SK-N-SH (cell line): ENCODE results near the gene GNG12. TPM values are rescaled to one million over a fixed set of nuclear protein-coding genes. Genes with fewer than 3 reads are reported as not detected.

Experiments used
- CTCF ChIA-PET: fragments of 300-600, 350-600 bp; formaldehyde crosslinking; extraction: SDS; loops from one replicate; lab custom pipeline; 2021; lab: Yijun Ruan, JAX
- POLR2A ChIA-PET: fragments of 350-600 bp; sonication (Branson Sonifier 250); formaldehyde crosslinking; extraction: SDS; loops from one replicate; lab custom pipeline; 2020; ENCODE audit warnings: antibody characterized with exemption, inconsistent platforms; lab: Yijun Ruan, JAX
- DNase-seq: peaks from one replicate; pipeline ENCODE4 v3.0.0; 2012
- H2AFZ ChIP-seq: fragments of 200-600 bp; sonication (generic); 2 replicates; pipeline ENCODE4 v1.8.1; 2016; ENCODE audit warnings: antibody characterized with exemption, mild to moderate bottlenecking, low read depth
- H3F3A ChIP-seq: fragments of 200-600 bp; sonication (generic); replicated peaks from 2 replicates; pipeline ENCODE3; 2016; ENCODE audit warnings: antibody characterized with exemption, mild to moderate bottlenecking; ENCODE audit not compliant: insufficient read depth
- H3K27ac ChIP-seq, 2 experiments: fragments of 200-500 bp in 1 of 2; fragments of 200-600 bp in 1 of 2; sonication (Bioruptor generic) in 1 of 2; sonication (generic), shearing (Covaris generic) in 1 of 2; 2 replicates each; pipeline versions ENCODE4 v1.5.1 to v1.6.1; 2014 to 2016; ENCODE audit warnings: low read depth in 2 of 2, inconsistent platforms in 1 of 2, low read length in 1 of 2, mild to moderate bottlenecking in 1 of 2, mixed read lengths in 1 of 2
- H3K27me3 ChIP-seq: fragments of 200-600 bp; sonication (generic), shearing (Covaris generic); 2 replicates; pipeline ENCODE4 v1.6.1; 2016; ENCODE audit warnings: mixed run types; ENCODE audit not compliant: insufficient read depth
- H3K36me3 ChIP-seq, 2 experiments: fragments of 200-500 bp in 1 of 2; fragments of 200-600 bp in 1 of 2; sonication (Bioruptor generic) in 1 of 2; sonication (generic) in 1 of 2; replicated peaks in 1 of 2; 2 replicates each; pipeline versions ENCODE3 to v1.5.1; 2014 to 2016; ENCODE audit warnings: low read length in 1 of 2, mild to moderate bottlenecking in 1 of 2; ENCODE audit not compliant: insufficient read depth in 2 of 2, control insufficient read depth in 1 of 2
- H3K4me1 ChIP-seq, 2 experiments: fragments of 200-500 bp in 1 of 2; fragments of 200-600 bp in 1 of 2; sonication (Bioruptor generic) in 1 of 2; sonication (generic), shearing (Covaris generic) in 1 of 2; 2 replicates each; pipeline versions ENCODE4 v1.5.1 to v1.6.1; 2014 to 2016; ENCODE audit warnings: low read depth in 1 of 2, low read length in 1 of 2, mixed run types in 1 of 2; ENCODE audit not compliant: insufficient read depth in 2 of 2, control insufficient read depth in 1 of 2
- H3K4me2 ChIP-seq: fragments of 200-600 bp; sonication (generic), shearing (Covaris generic); 2 replicates; pipeline ENCODE4 v1.6.1; 2017; ENCODE audit warnings: mixed run types
- H3K4me3 ChIP-seq, 2 experiments: fragments of 200-500 bp in 1 of 2; fragments of 200-600 bp in 1 of 2; sonication (Bioruptor generic) in 1 of 2; sonication (generic), shearing (Covaris generic) in 1 of 2; 2 replicates each; pipeline versions ENCODE4 v1.5.1 to v1.8.1; 2014 to 2016; ENCODE audit warnings: low read depth in 2 of 2, inconsistent platforms in 1 of 2, low read length in 1 of 2, mild to moderate bottlenecking in 1 of 2, mixed read lengths in 1 of 2, moderate library complexity in 1 of 2
- H3K79me2 ChIP-seq: fragments of 200-600 bp; sonication (generic); 2 replicates; pipeline ENCODE4 v1.8.1; 2017; ENCODE audit warnings: mild to moderate bottlenecking; ENCODE audit not compliant: insufficient read depth
- H3K9ac ChIP-seq: fragments of 200-600 bp; sonication (generic); 2 replicates; pipeline ENCODE4 v1.6.1; 2017; ENCODE audit warnings: mixed run types
- H3K9me2 ChIP-seq: fragments of 200-600 bp; sonication (generic); 2 replicates; pipeline ENCODE4 v1.6.1; 2017; ENCODE audit warnings: mixed run types
- H3K9me3 ChIP-seq: fragments of 200-600 bp; sonication (generic); 2 replicates; pipeline ENCODE4 v1.6.1; 2017; ENCODE audit warnings: mixed run types, mild to moderate bottlenecking, moderate library complexity
- H4K20me1 ChIP-seq: fragments of 200-600 bp; sonication (generic); 2 replicates; pipeline ENCODE4 v1.6.1; 2017; ENCODE audit warnings: mild to moderate bottlenecking, mixed run types; ENCODE audit not compliant: insufficient read depth
- CHD2 ChIP-seq: fragments of 150-350 bp; IDR thresholded peaks from 2 replicates; pipeline ENCODE4 v1.6.1; 2018; ENCODE audit warnings: low read length; ENCODE audit not compliant: partially characterized antibody
- GABPA ChIP-seq: IDR thresholded peaks from 2 replicates; pipeline ENCODE4 v1.4.0; 2012; ENCODE audit warnings: low read depth, mild to moderate bottlenecking
- MEF2A ChIP-seq: IDR thresholded peaks from 2 replicates; pipeline ENCODE4 v1.4.0; 2012; ENCODE audit warnings: low read depth, borderline replicate concordance
- MXI1 ChIP-seq: IDR thresholded peaks from 2 replicates; pipeline ENCODE4 v1.6.1; 2012; ENCODE audit warnings: mild to moderate bottlenecking, low read depth, low read length, improper control_type of control experiment
- NRF1 ChIP-seq: IDR thresholded peaks from 2 replicates; pipeline ENCODE4 v1.6.1; 2012; ENCODE audit warnings: low read depth, mild to moderate bottlenecking, low read length
- USF2 ChIP-seq: fragments of 150-350 bp; IDR thresholded peaks from 2 replicates; pipeline ENCODE4 v1.6.1; 2017; ENCODE audit warnings: antibody characterized with exemption, low read length, low read depth, borderline replicate concordance
- WGBS: methylation state at CpG from one replicate; pipeline ENCODE4 v1.1.6; 2017; ENCODE audit warnings: low lambda C conversion rate; 5-methylcytosine and 5-hydroxymethylcytosine counted together
- polyA plus RNA-seq, 3 experiments: library from polyadenylated mRNA; depleted of rRNA; stranded (reverse); fragments of >200 nt; gene quantifications; 2 replicates each; pipeline ENCODE4 v1.2.3, GENCODE V29; 2012
- TF ChIP-seq, protein P1 (sequence below): fragments of 200-600 bp; sonication (generic); IDR thresholded peaks from 2 replicates; pipeline ENCODE4 v1.6.1; 2017; ENCODE audit warnings: antibody characterized with exemption, mild to moderate bottlenecking, moderate library complexity
- TF ChIP-seq, protein P2 (sequence below): IDR thresholded peaks from 2 replicates; pipeline ENCODE4; 2012
- TF ChIP-seq, protein P3 (sequence below): IDR thresholded peaks from 2 replicates; pipeline ENCODE4 v1.4.0; 2012; ENCODE audit warnings: low read depth

Gene GNG12
- polyA plus RNA-seq, 1 of the 3 experiments (the other 2 are of a cell fraction), result 41.2 TPM

DNA sequence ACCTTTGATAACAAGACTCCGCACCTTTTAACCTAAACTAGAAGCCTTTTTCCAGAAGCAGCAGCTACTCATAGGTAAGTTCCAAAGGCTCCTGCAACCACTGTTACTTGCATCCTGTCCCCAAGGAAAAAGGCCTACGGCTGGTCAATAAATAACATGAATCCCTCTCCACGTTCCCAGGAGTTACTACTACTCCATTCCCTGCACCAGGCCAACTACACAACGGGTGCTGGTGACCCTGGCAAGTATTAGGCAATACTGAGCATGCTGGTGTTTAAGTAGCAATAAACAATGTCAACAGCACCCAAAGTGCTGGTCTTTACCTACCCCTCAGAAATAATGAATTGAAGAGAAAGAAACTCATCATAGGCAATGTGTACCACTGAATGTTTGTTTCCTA is 7.7 kb downstream of the GNG12 start:
- WGBS, result 88% methylated on average over 4 of the region's 4 CpGs
- Histone ChIP-seq H3K36me3 (peaks cover 17 to 44% of the 10 kb centered on the region in 2 experiments), H2AFZ (no peak overlapping the region), H3K4me3 (no peak overlapping the region), H3K27ac (no peak overlapping the region), H3F3A (peaks cover 4% of the 10 kb centered on the region), H3K9me2 (no peaks in the 10 kb centered on the region), H3K9me3 (no peaks in the 10 kb centered on the region), H3K27me3 (no peaks in the 10 kb centered on the region), H3K9ac (no peak overlapping the region), H3K4me1 (peaks cover 0 to 7% of the 10 kb centered on the region in 2 experiments; a peak in 1 of 4 replicates), H3K4me2 (no peak overlapping the region), H4K20me1 (peaks cover 82% of the 10 kb centered on the region), H3K79me2 (peaks cover 100% of the 10 kb centered on the region)
- POLR2A ChIA-PET, result no interaction called here
- CTCF ChIA-PET, result no interaction called here
- no peak for DNase-seq
- TF ChIP-seq, protein P1, sequence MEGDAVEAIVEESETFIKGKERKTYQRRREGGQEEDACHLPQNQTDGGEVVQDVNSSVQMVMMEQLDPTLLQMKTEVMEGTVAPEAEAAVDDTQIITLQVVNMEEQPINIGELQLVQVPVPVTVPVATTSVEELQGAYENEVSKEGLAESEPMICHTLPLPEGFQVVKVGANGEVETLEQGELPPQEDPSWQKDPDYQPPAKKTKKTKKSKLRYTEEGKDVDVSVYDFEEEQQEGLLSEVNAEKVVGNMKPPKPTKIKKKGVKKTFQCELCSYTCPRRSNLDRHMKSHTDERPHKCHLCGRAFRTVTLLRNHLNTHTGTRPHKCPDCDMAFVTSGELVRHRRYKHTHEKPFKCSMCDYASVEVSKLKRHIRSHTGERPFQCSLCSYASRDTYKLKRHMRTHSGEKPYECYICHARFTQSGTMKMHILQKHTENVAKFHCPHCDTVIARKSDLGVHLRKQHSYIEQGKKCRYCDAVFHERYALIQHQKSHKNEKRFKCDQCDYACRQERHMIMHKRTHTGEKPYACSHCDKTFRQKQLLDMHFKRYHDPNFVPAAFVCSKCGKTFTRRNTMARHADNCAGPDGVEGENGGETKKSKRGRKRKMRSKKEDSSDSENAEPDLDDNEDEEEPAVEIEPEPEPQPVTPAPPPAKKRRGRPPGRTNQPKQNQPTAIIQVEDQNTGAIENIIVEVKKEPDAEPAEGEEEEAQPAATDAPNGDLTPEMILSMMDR, result no peak
- TF ChIP-seq MEF2A (no peak), GABPA (no peak), MXI1 (no peak), CHD2 (no peak)
- TF ChIP-seq, protein P2, sequence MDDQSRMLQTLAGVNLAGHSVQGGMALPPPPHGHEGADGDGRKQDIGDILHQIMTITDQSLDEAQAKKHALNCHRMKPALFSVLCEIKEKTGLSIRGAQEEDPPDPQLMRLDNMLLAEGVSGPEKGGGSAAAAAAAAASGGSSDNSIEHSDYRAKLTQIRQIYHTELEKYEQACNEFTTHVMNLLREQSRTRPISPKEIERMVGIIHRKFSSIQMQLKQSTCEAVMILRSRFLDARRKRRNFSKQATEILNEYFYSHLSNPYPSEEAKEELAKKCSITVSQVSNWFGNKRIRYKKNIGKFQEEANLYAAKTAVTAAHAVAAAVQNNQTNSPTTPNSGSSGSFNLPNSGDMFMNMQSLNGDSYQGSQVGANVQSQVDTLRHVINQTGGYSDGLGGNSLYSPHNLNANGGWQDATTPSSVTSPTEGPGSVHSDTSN, result no peak

- peaks cover 17 to 43% of the 10 kb centered on the region in 2 experiments for H3K36me3 ChIP-seq
- H3K4me3 ChIP-seq, result no peak overlapping the region
- no peaks in the 10 kb centered on the region; a peak in 1 of 4 replicates for H3K4me1 ChIP-seq
- no peak overlapping the region for H3K4me2 ChIP-seq
- H3K27me3 ChIP-seq, result no peaks in the 10 kb centered on the region
- H3K9me3 ChIP-seq, result no peaks in the 10 kb centered on the region
- no peak overlapping the region for H3K9ac ChIP-seq
- H2AFZ ChIP-seq, result no peak overlapping the region
- no peak for DNase-seq
- H3K9me2 ChIP-seq, result no peaks in the 10 kb centered on the region
- 100% methylated on average over 1 of the region's 1 CpG for WGBS
- H3F3A ChIP-seq, result peaks cover 4% of the 10 kb centered on the region
- no peak for TF ChIP-seq NRF1
- no peak for TF ChIP-seq USF2
- TF ChIP-seq, protein P3, sequence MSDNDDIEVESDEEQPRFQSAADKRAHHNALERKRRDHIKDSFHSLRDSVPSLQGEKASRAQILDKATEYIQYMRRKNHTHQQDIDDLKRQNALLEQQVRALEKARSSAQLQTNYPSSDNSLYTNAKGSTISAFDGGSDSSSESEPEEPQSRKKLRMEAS, result no peak
- H4K20me1 ChIP-seq, result peaks cover 88% of the 10 kb centered on the region
- peaks cover 100% of the 10 kb centered on the region for H3K79me2 ChIP-seq
- CTCF ChIA-PET, result interaction anchor here (0.9 kb wide), 1 partner anchor 58 kb away, joined by 3 read pairs; no protein-coding TSS in a partner anchor
- POLR2A ChIA-PET, result no interaction called here
- H3K27ac ChIP-seq, result no peak overlapping the region
Measured at GRCh38 chr1:67824766-67825165, 8.5 kb downstream of the GNG12 start.
